Neural crest cell (in vitro differentiated cells): Measurements from ENCODE around the gene CCDC18. TPM values are rescaled to one million over a fixed set of nuclear protein-coding genes. Genes with fewer than 3 reads are reported as not detected.

Experiments
- DNase-seq: peaks from one replicate; pipeline ENCODE4 v3.0.0; 2021; ENCODE audit warnings: low read depth, mixed read lengths, low spot score
- H3K27ac Mint-ChIP-seq: one replicate; pipeline ENCODE4 v1.8.0; 2021; ENCODE audit warnings: mild to moderate bottlenecking, mixed read lengths; ENCODE audit not compliant: unreplicated experiment
- H3K27me3 Mint-ChIP-seq: 2 replicates; pipeline ENCODE4 v1.8.0; 2021; ENCODE audit warnings: low read depth, mild to moderate bottlenecking, mixed read lengths
- H3K36me3 Mint-ChIP-seq: 2 replicates; pipeline ENCODE4 v1.8.0; 2021; ENCODE audit warnings: low read depth, mild to moderate bottlenecking, mixed read lengths
- H3K4me1 Mint-ChIP-seq: 2 replicates; pipeline ENCODE4 v1.8.0; 2021; ENCODE audit warnings: mixed read lengths
- H3K4me3 Mint-ChIP-seq: one replicate; pipeline ENCODE4 v1.8.0; 2021; ENCODE audit warnings: mild to moderate bottlenecking, mixed read lengths
- H3K9me3 Mint-ChIP-seq: 2 replicates; pipeline ENCODE4 v1.8.0; 2021; ENCODE audit warnings: mixed read lengths
- total RNA-seq: library from RNA; stranded (reverse); gene quantifications from 2 replicates; pipeline ENCODE4 v1.2.1, GENCODE V29; 2021
- TF ChIP-seq, protein P1 (sequence below): fragments of 200-600 bp; sonication (generic); conservative IDR thresholded peaks from 2 replicates; pipeline ENCODE4 v1.5.0; 2021; ENCODE audit warnings: antibody characterized with exemption, mild to moderate bottlenecking

Gene CCDC18
- total RNA-seq, 1 donor from 2014 or later: 21.0 TPM

DNA sequence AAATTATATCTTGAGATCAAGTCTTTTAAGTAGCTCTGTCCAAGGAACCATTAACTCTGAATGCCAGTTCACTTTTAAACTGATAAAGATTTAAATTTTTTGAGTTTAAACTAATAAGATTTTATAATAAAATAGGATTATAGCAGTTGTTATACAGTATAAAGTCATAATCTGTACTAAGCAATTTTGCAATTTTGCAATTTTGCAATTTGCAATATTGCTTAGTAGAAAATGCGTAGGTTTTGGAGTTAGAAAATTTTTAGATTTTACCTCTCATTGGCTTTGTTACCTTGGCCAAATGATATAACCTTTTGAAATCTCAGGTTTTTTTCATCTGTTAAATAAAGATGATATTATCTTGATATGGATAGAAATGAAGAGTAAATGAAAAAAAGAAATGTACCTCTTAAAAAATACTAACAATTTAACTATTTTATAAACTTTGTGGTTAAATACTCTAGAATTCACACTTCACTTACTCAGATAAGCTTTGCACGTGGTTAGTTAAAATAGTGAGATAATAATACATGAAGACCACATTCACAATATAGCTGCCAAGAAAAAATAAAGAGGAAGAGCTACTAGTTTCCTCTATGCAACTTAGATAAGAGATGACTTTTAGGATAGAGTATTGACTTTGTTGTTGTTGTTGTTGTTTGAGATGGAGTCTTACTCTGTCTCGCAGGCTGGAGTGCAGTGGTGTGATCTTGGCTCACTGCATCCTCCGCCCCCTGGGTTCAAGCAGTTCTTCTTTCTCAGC is 13.9 kb downstream of the CCDC18 start:
- Mint-ChIP-seq H3K4me1 (no peaks in the 10 kb centered on the region), H3K27me3 (no peaks in the 10 kb centered on the region), H3K36me3 (peaks cover 8% of the 10 kb centered on the region), H3K27ac (no peak overlapping the region), H3K9me3 (no peaks in the 10 kb centered on the region), H3K4me3 (no peak overlapping the region)
- no peak for DNase-seq
- TF ChIP-seq, protein P1, sequence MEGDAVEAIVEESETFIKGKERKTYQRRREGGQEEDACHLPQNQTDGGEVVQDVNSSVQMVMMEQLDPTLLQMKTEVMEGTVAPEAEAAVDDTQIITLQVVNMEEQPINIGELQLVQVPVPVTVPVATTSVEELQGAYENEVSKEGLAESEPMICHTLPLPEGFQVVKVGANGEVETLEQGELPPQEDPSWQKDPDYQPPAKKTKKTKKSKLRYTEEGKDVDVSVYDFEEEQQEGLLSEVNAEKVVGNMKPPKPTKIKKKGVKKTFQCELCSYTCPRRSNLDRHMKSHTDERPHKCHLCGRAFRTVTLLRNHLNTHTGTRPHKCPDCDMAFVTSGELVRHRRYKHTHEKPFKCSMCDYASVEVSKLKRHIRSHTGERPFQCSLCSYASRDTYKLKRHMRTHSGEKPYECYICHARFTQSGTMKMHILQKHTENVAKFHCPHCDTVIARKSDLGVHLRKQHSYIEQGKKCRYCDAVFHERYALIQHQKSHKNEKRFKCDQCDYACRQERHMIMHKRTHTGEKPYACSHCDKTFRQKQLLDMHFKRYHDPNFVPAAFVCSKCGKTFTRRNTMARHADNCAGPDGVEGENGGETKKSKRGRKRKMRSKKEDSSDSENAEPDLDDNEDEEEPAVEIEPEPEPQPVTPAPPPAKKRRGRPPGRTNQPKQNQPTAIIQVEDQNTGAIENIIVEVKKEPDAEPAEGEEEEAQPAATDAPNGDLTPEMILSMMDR: no peak

DNA sequence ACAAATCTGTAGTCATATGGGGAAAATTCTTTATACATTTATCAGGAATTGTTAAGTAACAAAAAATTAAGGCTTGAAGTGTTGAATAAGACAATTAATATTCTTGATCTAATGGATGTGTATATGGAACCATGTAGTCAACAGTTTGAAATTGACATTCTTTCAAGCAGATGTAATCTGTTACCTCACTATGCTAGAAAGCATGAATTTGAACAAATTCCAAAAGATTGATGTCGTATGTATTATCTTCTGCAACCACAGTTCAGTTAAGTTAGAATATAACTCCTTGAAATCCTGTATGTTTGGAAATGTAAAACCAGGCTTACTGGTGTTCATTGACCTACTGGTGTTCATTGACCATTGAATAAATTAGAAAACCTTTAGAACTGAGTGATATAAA is 16.1 kb downstream of the CCDC18 start:
- TF ChIP-seq, protein P1: no peak
- H3K4me3 Mint-ChIP-seq: no peak overlapping the region
- H3K27ac Mint-ChIP-seq: no peak overlapping the region
- peaks cover 8% of the 10 kb centered on the region for H3K36me3 Mint-ChIP-seq
- no peaks in the 10 kb centered on the region for H3K9me3 Mint-ChIP-seq
- DNase-seq: no peak
- H3K27me3 Mint-ChIP-seq: no peaks in the 10 kb centered on the region
- no peaks in the 10 kb centered on the region for H3K4me1 Mint-ChIP-seq

DNA sequence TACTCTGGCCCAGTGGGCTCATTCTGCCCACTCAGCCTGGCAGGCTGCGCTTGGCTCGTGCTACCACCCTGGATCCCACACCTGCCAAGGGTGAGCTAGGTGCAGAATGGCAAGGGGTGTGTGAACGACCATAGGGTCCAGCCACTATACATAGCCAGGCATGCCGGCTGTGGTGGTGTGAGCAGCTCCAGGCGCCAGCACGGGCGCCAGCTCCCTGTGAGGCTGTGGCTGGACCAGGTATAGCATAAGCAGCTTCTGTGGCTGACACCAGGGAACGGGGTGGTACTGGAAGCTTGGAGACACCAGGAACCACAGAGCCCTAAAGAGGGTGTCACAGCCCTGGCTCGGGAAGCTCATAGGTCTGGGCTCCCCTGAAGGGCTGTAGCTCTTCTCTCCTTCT is 18.6 kb downstream of the CCDC18 start:
- Mint-ChIP-seq H3K27me3 (no peaks in the 10 kb centered on the region), H3K4me3 (no peak overlapping the region), H3K9me3 (no peaks in the 10 kb centered on the region), H3K27ac (no peak overlapping the region), H3K36me3 (peaks cover 8% of the 10 kb centered on the region), H3K4me1 (no peaks in the 10 kb centered on the region)
- TF ChIP-seq, protein P1: no peak
- DNase-seq: no peak

DNA sequence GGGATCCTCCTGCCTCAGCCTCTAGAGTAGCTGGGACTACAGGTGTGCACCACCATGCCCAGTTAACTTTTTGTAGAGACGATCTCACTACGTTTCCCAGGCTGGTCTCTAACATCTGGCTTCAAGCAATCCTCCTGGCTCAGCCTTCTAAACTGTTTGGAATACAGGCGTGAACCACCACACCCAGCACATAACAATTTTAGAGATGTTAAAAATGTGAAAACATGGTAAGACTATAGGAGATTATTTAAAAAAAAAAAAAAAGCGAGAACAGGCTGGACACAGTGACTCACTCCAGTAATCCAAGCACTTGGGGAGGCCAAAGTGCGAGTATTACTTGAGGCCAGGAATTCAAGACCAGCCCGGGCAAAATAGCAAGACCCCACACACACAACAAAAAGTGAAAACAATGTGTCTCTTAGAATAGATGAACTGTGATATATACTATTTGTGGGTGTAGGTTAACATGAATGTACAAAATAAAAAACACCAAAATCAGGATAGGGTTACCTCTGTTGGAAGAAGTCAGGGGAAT is 19.6 kb downstream of the CCDC18 start:
- TF ChIP-seq, protein P1: no peak
- DNase-seq: no peak
- H3K27ac Mint-ChIP-seq: no peak overlapping the region
- H3K4me3 Mint-ChIP-seq: no peak overlapping the region
- H3K36me3 Mint-ChIP-seq: peaks cover 8% of the 10 kb centered on the region
- no peaks in the 10 kb centered on the region for H3K4me1 Mint-ChIP-seq
- H3K27me3 Mint-ChIP-seq: no peaks in the 10 kb centered on the region
- no peaks in the 10 kb centered on the region for H3K9me3 Mint-ChIP-seq

DNA sequence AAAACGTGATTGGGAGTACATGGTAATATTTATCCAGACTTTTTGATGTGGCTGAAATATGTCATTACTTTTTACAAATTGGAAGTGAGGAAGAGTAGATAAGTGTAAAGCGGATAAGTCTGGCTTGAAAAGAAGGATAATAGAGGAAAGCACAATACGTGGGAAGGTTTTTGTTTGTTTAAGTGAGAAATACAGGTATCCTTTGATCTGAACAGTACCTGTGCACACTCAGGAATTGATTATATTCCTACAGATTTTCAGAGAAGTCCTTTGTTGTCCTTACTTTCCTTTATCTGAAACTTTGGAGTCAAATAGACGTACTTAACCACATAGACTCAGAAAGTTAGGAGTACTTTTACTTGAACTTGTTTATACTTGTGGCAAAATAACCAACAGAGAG is 20.2 kb downstream of the CCDC18 start:
- Mint-ChIP-seq H3K9me3 (no peaks in the 10 kb centered on the region), H3K4me1 (no peaks in the 10 kb centered on the region), H3K36me3 (peaks cover 8% of the 10 kb centered on the region), H3K4me3 (no peak overlapping the region), H3K27ac (no peak overlapping the region), H3K27me3 (no peaks in the 10 kb centered on the region)
- TF ChIP-seq, protein P1: no peak
- DNase-seq: no peak
